ENCODE data around the gene LRRTM4.
"Not testable (repeated sequence)": the region's sequence is repeated elsewhere in the genome, so short reads cannot be mapped to it uniquely, and the experiment has no call there.

The LRRTM4 gene

DNA sequence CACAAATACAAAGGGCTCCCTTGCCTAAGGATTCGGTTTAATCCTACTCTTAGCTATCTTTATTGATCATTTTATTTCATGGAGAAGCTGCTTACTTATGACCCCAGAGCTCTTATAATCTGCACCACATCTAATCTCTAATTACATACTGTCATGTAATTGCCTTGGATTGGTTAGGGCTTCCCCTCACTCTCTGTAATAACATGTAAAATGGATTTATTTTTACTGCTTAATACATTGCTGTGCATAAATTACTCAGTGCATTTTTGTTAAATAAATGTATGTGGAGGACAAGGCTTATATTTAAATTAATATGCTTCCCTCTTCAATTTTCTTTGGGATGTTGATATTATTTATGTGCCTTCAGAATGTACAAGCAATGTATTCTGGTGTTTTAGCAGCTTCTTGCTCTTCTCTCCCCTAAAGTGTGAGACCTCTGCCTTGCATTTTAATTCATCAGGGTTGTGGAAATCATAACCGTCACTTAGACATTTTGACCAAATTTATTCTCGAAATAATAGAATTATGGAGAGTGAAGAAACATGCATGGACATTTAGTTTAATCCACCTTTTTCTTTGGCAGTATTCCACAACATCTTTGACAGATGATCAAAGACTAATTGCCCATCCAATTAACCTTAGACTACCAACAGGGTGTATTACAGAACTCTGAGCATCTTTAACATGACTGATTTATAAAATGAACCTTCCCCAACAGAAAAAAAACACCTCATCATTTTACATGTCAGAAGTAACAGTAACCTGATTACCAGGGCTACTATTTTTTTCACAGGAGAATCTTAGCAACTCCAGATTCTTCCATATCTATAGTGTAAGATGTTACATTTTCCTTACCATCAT is 692.6 kb downstream of the LRRTM4 start:
- H3K4me3 ChIP-seq (ENCODE audit: low read length in 2 of 2), result no peak overlapping the region
- no peak overlapping the region for H3K27ac ChIP-seq (ENCODE audit: low read length)
- H3K9ac ChIP-seq (ENCODE audit: low read length in 2 of 2), result no peak overlapping the region
- no peaks in the 10 kb centered on the region for H3K9me3 ChIP-seq (ENCODE audit: control insufficient read depth in 2 of 2, low read length in 2 of 2)
- H3K27me3 ChIP-seq (ENCODE audit: control insufficient read depth in 1 of 2, insufficient read depth in 2 of 2, low read length in 2 of 2), result no peaks in the 10 kb centered on the region
- no peaks in the 10 kb centered on the region for H3K4me1 ChIP-seq (ENCODE audit: control insufficient read depth, insufficient read depth, low read length)
- H3K36me3 ChIP-seq (ENCODE audit: control insufficient read depth in 2 of 2, insufficient read depth in 2 of 2, low read length in 2 of 2), result no peaks in the 10 kb centered on the region

DNA sequence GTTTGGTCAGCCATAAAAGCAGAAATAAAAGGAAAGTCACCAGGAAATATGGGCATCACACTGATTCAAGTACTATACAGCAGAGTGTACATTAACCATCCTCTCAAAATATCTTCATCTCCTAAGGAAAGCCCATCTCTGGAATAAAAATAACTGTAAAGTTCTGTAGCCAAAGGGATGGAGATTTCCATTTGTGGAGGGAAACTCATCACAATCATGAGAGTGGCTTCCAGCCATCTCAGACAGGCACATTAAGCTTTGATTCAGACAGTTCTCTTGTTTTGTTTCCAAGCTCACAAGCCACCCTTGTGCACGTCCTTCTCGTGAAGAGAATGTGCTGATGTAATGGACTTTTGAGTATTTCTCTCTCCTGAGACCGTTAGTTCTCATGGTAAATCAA is 695.5 kb downstream of the LRRTM4 start:
- H3K27me3 ChIP-seq (ENCODE audit: control insufficient read depth in 1 of 2, insufficient read depth in 2 of 2, low read length in 2 of 2), result no peaks in the 10 kb centered on the region
- H3K4me1 ChIP-seq (ENCODE audit: control insufficient read depth, insufficient read depth, low read length), result no peaks in the 10 kb centered on the region
- H3K36me3 ChIP-seq (ENCODE audit: control insufficient read depth in 2 of 2, insufficient read depth in 2 of 2, low read length in 2 of 2), result no peaks in the 10 kb centered on the region
- no peak overlapping the region for H3K4me3 ChIP-seq (ENCODE audit: low read length in 2 of 2)
- H3K9ac ChIP-seq (ENCODE audit: low read length in 2 of 2), result no peak overlapping the region
- no peaks in the 10 kb centered on the region for H3K9me3 ChIP-seq (ENCODE audit: control insufficient read depth in 2 of 2, low read length in 2 of 2)
- no peak overlapping the region for H3K27ac ChIP-seq (ENCODE audit: low read length)

DNA sequence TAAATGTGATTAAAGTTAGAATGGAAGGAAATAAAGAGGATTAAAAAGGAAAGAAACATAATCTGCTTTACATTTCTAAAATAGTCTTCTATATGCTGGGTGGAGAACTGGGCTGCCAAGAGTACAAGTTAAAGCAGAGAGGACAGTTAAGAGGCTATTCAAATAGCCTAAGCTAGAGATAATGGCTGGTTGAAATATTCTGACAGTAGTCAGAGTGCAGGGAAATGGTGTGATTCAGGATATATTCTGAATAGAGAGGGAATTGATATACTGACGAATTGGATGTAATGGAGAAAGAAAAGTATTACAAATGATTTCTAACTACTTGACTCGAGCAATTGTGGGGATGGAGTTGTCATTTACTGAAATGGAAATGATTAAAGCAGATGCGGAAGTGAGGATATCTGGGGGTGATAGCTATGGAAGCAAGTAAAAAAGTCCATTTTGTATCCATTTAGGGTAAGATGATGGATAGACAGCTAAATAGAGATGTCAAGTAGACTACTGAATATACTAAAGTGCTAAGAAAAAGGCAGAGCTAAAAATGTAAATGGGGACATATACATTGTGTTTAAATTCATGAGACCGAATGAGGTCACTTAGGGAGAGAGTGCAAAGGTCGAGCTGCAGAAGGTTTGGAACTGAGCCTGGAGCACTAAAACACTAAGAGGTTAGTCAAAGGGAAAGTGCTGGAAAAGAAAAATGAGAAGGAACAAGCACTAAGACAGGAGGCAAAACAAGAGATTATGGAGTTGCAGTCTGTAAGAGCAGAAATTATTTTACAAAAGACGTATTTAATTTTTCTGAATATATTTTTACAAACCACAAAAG is 696.8 kb downstream of the LRRTM4 start:
- Histone ChIP-seq H3K4me1 (ENCODE audit: control insufficient read depth, insufficient read depth, low read length) (no peaks in the 10 kb centered on the region), H3K9me3 (ENCODE audit: control insufficient read depth in 2 of 2, low read length in 2 of 2) (no peaks in the 10 kb centered on the region), H3K36me3 (ENCODE audit: control insufficient read depth in 2 of 2, insufficient read depth in 2 of 2, low read length in 2 of 2) (no peaks in the 10 kb centered on the region), H3K27ac (ENCODE audit: low read length) (no peak overlapping the region), H3K27me3 (ENCODE audit: control insufficient read depth in 1 of 2, insufficient read depth in 2 of 2, low read length in 2 of 2) (no peaks in the 10 kb centered on the region), H3K4me3 (ENCODE audit: low read length in 2 of 2) (no peak overlapping the region), H3K9ac (ENCODE audit: low read length in 2 of 2) (no peak overlapping the region)

DNA sequence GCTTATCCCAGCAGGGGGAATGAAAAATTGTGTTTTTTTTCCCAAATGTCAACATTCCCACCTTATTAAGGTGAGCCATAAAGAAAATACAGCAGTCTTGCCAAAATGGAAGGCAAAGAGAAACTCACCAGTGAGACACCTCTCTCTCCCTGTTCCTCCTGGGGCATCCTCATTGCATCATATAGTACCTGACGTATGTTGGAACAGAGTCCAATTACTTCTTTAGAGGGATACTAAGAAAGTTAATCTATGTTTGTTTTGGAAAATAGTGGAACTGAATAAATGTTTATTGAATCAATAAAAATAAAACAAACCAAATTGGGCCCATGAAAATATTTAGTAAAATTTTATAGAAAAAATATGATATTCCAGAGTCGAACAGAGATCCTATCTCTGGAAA is 700.4 kb downstream of the LRRTM4 start:
- Histone ChIP-seq H3K4me3 (ENCODE audit: low read length in 2 of 2) (no peak overlapping the region), H3K9me3 (ENCODE audit: control insufficient read depth in 2 of 2, low read length in 2 of 2) (no peaks in the 10 kb centered on the region), H3K36me3 (ENCODE audit: control insufficient read depth in 2 of 2, insufficient read depth in 2 of 2, low read length in 2 of 2) (no peaks in the 10 kb centered on the region), H3K9ac (ENCODE audit: low read length in 2 of 2) (no peak overlapping the region), H3K27me3 (ENCODE audit: control insufficient read depth in 1 of 2, insufficient read depth in 2 of 2, low read length in 2 of 2) (no peaks in the 10 kb centered on the region), H3K27ac (ENCODE audit: low read length) (no peak overlapping the region), H3K4me1 (ENCODE audit: control insufficient read depth, insufficient read depth, low read length) (no peaks in the 10 kb centered on the region)

DNA sequence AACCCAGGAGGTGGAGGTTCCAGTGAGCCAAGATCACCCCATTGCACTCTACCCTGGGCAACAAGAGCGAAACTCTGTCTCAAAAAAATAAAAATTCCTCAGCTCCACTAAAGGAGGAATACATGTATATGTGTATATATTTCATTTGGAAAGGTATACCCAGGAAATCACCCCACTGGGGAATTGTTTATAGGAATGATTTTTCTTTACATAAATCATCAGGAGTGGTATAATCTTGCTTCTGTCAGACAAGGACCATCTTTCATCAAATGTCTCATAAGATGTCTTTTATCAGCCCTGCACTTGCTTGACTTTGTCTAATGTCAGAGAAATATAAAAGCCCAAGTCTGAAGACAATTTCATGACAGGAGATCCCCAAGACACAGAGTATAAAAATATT is 709.1 kb downstream of the LRRTM4 start:
- Histone ChIP-seq H3K36me3 (ENCODE audit: control insufficient read depth in 2 of 2, insufficient read depth in 2 of 2, low read length in 2 of 2) (no peaks in the 10 kb centered on the region), H3K27me3 (ENCODE audit: control insufficient read depth in 1 of 2, insufficient read depth in 2 of 2, low read length in 2 of 2) (no peaks in the 10 kb centered on the region), H3K4me1 (ENCODE audit: control insufficient read depth, insufficient read depth, low read length) (no peaks in the 10 kb centered on the region), H3K27ac (ENCODE audit: low read length) (no peak overlapping the region), H3K4me3 (ENCODE audit: low read length in 2 of 2) (no peak overlapping the region), H3K9me3 (ENCODE audit: control insufficient read depth in 2 of 2, low read length in 2 of 2) (no peaks in the 10 kb centered on the region), H3K9ac (ENCODE audit: low read length in 2 of 2) (no peak overlapping the region)

DNA sequence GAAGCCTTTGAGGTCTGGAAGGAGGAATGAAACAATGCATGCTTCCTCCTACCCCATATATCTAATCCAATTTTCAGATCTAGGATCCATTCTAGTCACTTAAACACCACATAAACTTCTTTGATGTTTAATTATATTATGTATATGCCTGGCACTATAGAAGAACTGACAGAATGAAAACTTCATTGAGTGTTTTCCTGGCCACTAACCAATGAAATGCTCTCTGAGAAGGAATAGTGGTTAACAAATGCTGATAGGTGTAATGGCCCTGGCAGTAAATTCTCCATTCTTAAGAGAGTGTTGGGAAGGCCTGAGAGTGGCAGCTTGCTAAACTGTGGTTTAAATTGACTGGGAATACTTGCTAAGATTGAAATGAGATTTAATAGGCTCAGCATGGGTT is 710.0 kb downstream of the LRRTM4 start:
- no peak overlapping the region for H3K4me3 ChIP-seq (ENCODE audit: low read length in 2 of 2)

DNA sequence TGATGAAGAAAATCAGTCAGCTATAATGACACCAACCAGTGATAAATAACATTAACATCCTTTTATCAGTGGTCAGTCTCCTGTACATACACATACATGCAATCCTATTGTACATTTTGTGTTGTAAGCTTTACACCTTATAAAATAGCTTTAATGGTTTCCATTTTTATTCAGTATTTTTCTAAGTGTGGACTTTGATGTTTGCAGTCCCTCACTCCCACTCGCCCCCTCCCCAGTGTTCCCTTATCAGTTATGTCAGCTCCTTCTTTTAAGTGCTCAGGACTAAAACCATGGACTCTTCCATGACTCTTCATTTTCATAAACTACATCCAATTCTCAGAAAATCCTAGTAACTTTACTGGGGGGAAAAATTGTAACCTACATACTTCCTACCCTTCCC is 713.0 kb downstream of the LRRTM4 start:
- Histone ChIP-seq H3K27ac (ENCODE audit: low read length) (no peak overlapping the region), H3K4me1 (ENCODE audit: control insufficient read depth, insufficient read depth, low read length) (no peaks in the 10 kb centered on the region), H3K9me3 (ENCODE audit: control insufficient read depth in 2 of 2, low read length in 2 of 2) (no peaks in the 10 kb centered on the region), H3K27me3 (ENCODE audit: control insufficient read depth in 1 of 2, insufficient read depth in 2 of 2, low read length in 2 of 2) (no peaks in the 10 kb centered on the region), H3K9ac (ENCODE audit: low read length in 2 of 2) (no peak overlapping the region), H3K4me3 (ENCODE audit: low read length in 2 of 2) (no peak overlapping the region), H3K36me3 (ENCODE audit: control insufficient read depth in 2 of 2, insufficient read depth in 2 of 2, low read length in 2 of 2) (no peaks in the 10 kb centered on the region)

More for the DNA sequence above, 710.0 kb downstream of the LRRTM4 start:
- H3K9ac ChIP-seq (ENCODE audit: low read length in 2 of 2), result no peak overlapping the region
- H3K27ac ChIP-seq (ENCODE audit: low read length), result no peak overlapping the region
- no peaks in the 10 kb centered on the region for H3K27me3 ChIP-seq (ENCODE audit: control insufficient read depth in 1 of 2, insufficient read depth in 2 of 2, low read length in 2 of 2)
- H3K36me3 ChIP-seq (ENCODE audit: control insufficient read depth in 2 of 2, insufficient read depth in 2 of 2, low read length in 2 of 2), result no peaks in the 10 kb centered on the region
- no peaks in the 10 kb centered on the region for H3K4me1 ChIP-seq (ENCODE audit: control insufficient read depth, insufficient read depth, low read length)
- no peaks in the 10 kb centered on the region for H3K9me3 ChIP-seq (ENCODE audit: control insufficient read depth in 2 of 2, low read length in 2 of 2)

DNA sequence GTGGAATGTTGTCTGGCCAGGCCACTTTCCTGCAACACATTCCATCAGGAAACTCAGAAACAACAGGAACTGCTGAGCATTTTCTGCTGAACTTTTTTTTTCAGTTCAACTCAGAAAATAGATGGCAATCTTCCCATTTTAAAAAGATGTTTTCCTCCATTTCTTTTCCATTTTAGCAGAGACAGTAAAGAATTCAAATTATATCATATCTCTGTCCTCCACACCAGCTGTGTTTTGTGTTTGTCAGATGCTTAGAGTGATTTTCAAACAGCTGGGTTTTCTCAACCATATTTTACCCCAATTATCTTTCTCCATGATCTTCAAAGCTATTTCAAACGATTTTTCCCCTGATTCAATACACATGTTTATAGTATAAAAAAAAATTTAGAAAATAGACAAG is 713.4 kb downstream of the LRRTM4 start:
- no peaks in the 10 kb centered on the region for H3K27me3 ChIP-seq (ENCODE audit: control insufficient read depth in 1 of 2, insufficient read depth in 2 of 2, low read length in 2 of 2)
- H3K9ac ChIP-seq (ENCODE audit: low read length in 2 of 2), result no peak overlapping the region
- no peaks in the 10 kb centered on the region for H3K36me3 ChIP-seq (ENCODE audit: control insufficient read depth in 2 of 2, insufficient read depth in 2 of 2, low read length in 2 of 2)
- H3K27ac ChIP-seq (ENCODE audit: low read length), result no peak overlapping the region
- no peaks in the 10 kb centered on the region for H3K4me1 ChIP-seq (ENCODE audit: control insufficient read depth, insufficient read depth, low read length)
- H3K4me3 ChIP-seq (ENCODE audit: low read length in 2 of 2), result no peak overlapping the region
- H3K9me3 ChIP-seq (ENCODE audit: control insufficient read depth in 2 of 2, low read length in 2 of 2), result no peaks in the 10 kb centered on the region

DNA sequence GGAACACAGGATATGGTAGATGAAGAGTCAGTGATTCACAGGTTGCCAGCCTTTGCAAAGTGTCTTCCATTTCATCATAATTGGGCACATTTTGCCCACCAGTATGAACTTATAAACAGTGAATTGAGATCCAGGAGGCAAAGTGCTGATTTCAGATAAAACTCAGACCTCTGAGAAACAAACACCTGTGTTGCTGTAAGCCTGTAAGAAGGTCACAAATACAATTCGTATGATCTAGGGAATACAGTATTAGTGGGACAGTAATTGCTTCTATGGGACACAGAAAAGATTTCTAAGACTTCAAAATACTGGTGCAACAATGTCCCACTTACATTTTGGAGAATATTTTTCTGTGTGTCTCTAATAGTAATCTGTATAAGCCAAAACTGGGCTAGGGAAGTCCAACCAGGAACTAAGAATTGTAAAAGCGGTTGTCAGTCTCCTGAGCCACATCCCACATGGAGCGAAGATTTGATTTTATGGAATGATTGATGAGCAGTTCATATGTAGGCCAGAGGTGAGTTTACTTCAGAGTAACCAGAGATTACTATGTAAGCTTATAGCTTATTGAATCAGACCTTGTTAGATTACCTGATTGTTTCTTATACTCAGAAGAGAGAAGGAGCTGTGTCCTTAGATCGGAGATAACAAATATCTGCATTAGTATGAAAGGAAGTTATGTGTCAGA is 728.4 kb downstream of the LRRTM4 start:
- Histone ChIP-seq H3K4me3 (ENCODE audit: low read length in 2 of 2) (no peak overlapping the region), H3K9ac (ENCODE audit: low read length in 2 of 2) (no peak overlapping the region), H3K4me1 (ENCODE audit: control insufficient read depth, insufficient read depth, low read length) (no peaks in the 10 kb centered on the region), H3K27ac (ENCODE audit: low read length) (no peak overlapping the region), H3K36me3 (ENCODE audit: control insufficient read depth in 2 of 2, insufficient read depth in 2 of 2, low read length in 2 of 2) (no peaks in the 10 kb centered on the region), H3K27me3 (ENCODE audit: control insufficient read depth in 1 of 2, insufficient read depth in 2 of 2, low read length in 2 of 2) (no peaks in the 10 kb centered on the region), H3K9me3 (ENCODE audit: control insufficient read depth in 2 of 2, low read length in 2 of 2) (no peaks in the 10 kb centered on the region)

DNA sequence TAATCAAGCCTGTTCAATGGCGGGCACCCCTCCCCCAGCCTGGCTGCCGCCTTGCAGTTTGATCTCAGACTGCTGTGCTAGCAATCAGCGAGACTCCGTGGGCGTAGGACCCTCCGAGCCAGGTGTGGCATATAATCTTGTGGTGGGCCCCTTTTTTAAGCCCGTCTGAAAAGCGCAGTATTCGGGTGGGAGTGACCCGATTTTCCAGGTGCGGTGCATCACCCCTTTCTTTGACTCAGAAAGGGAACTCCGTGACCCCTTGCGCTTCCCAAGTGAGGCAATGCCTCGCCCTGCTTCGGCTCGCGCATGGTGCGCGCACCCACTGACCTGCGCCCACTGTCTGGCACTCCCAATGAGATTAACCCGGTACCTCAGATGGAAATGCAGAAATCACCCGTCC is 740.9 kb downstream of the LRRTM4 start:
- H3K4me3 ChIP-seq (ENCODE audit: low read length in 2 of 2); H3K9me3 ChIP-seq (ENCODE audit: control insufficient read depth in 2 of 2, low read length in 2 of 2); H3K9ac ChIP-seq (ENCODE audit: low read length in 2 of 2); H3K36me3 ChIP-seq (ENCODE audit: control insufficient read depth in 2 of 2, insufficient read depth in 2 of 2, low read length in 2 of 2); H3K27me3 ChIP-seq (ENCODE audit: control insufficient read depth in 1 of 2, insufficient read depth in 2 of 2, low read length in 2 of 2); H3K4me1 ChIP-seq (ENCODE audit: control insufficient read depth, insufficient read depth, low read length); H3K27ac ChIP-seq (ENCODE audit: low read length): not testable (repeated sequence)

Data from stomach smooth muscle (tissue), 2 donors.